Uterus (tissue), 2 donors: Measurements from ENCODE around the gene TXNIP.

Source experiments
- CTCF ChIP-seq, 4 experiments: fragments of 200-600 bp in 2 of 4; fragments of 450-650 bp in 2 of 4; sonication (generic) in 2 of 4; IDR thresholded peaks; one replicate each; pipeline ENCODE4 v1.5.1; 2016 to 2019; ENCODE audit warnings: antibody characterized with exemption in 4 of 4, mild to moderate bottlenecking in 2 of 4, moderate library complexity in 1 of 4
- POLR2A ChIP-seq, 2 donors: fragments of 450-650 bp; IDR thresholded peaks; one replicate each; pipeline ENCODE4 v1.6.1; 2016; ENCODE audit warnings: antibody characterized with exemption in 2 of 2, mild to moderate bottlenecking in 1 of 2, moderate library complexity in 1 of 2

GRCh38 chr1:146029117-146029516 is 32.7 kb upstream of the TXNIP start:
- TF ChIP-seq CTCF (IDR thresholded peaks at IDR 0.05) (no peak), POLR2A (IDR thresholded peaks at IDR 0.05) (no peak)
